Mucosa of descending colon (tissue), 3 donors: ENCODE data around the gene SPAG9. TPM values are rescaled to one million over a fixed set of nuclear protein-coding genes. Genes with fewer than 3 reads are reported as not detected.
"Not testable (repeated sequence)": the region's sequence is repeated elsewhere in the genome, so short reads cannot be mapped to it uniquely, and the experiment has no call there.

Experiments
- ATAC-seq: fragments of 200-7000 bp; cut with Tn5 transposase; one replicate; pipeline ENCODE4 v1.9.1; 2020; ENCODE audit warnings: mild to moderate bottlenecking, moderate library complexity
- DNase-seq, 3 donors: peaks; one replicate each; pipeline ENCODE4 v3.0.0-alpha.2; 2020
- H3K36me3 ChIP-seq: fragments of 200-600 bp; one replicate; pipeline ENCODE4 v1.8.0; 2021; ENCODE audit warnings: low read depth, mild to moderate bottlenecking
- H3K4me1 ChIP-seq: fragments of 200-600 bp; one replicate; pipeline ENCODE4 v1.8.0; 2021; ENCODE audit warnings: low read depth, mild to moderate bottlenecking
- H3K4me3 ChIP-seq: fragments of 200-600 bp; one replicate; pipeline ENCODE4 v1.8.0; 2021; ENCODE audit warnings: mild to moderate bottlenecking
- H3K9me3 ChIP-seq: fragments of 200-600 bp; one replicate; pipeline ENCODE4 v1.8.0; 2021; ENCODE audit warnings: mild to moderate bottlenecking
- intact Hi-C, 2 donors: fragments of 100-400 bp; cut with DNase I in 1 of 2; cut with micrococcal nuclease in 1 of 2; formaldehyde crosslinking; loops; one replicate each; pipeline versions ENCODE4 v1.11.0 to v1.11.1; 2022; cut with DNase I, micrococcal nuclease
- total RNA-seq, 3 donors: library from RNA; stranded (reverse); fragmentation: NEBNext Ultra II Directional in 2 of 3; extraction: Animal tissue kit (Norgen Biotek cat#: 25700) in 2 of 3; gene quantifications; one replicate each; pipeline versions ENCODE4 v1.2.1 to v1.2.4, GENCODE V29; 2021 to 2023
- TF ChIP-seq, protein P1 (sequence below): fragments of 200-600 bp; IDR thresholded peaks from one replicate; pipeline ENCODE4 v1.8.0; 2022; ENCODE audit warnings: antibody characterized with exemption, mild to moderate bottlenecking
- donor health status: DM: no; HTN: no; CAD: no; lungs with moderate emphysema.
- donor health status: DM: no; HTN: no; CAD: no.
- donor health status: DM: no; HTN: yes; CAD: no.

The SPAG9 gene
- total RNA-seq, 3 donors from 2014 or later: 64.1 to 96.7 (median 79.8) TPM

DNA sequence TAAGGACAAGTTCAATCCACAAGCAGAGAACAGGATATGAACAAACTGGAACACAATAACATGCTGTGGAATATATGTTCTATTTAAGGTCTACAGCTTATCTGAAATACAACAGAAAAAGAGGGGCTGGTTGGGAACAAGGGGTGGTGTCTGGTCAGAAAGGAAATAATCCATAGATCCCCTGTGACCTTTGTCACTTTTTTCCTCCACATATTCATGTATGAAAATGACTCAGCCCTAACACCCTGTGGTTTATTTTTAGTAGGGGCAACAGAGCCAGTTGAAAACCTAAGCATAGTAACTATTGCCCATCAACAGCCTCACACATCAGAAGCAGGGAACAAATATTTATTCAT lies 12.3 kb upstream of the SPAG9 start:
- TF ChIP-seq, protein P1, sequence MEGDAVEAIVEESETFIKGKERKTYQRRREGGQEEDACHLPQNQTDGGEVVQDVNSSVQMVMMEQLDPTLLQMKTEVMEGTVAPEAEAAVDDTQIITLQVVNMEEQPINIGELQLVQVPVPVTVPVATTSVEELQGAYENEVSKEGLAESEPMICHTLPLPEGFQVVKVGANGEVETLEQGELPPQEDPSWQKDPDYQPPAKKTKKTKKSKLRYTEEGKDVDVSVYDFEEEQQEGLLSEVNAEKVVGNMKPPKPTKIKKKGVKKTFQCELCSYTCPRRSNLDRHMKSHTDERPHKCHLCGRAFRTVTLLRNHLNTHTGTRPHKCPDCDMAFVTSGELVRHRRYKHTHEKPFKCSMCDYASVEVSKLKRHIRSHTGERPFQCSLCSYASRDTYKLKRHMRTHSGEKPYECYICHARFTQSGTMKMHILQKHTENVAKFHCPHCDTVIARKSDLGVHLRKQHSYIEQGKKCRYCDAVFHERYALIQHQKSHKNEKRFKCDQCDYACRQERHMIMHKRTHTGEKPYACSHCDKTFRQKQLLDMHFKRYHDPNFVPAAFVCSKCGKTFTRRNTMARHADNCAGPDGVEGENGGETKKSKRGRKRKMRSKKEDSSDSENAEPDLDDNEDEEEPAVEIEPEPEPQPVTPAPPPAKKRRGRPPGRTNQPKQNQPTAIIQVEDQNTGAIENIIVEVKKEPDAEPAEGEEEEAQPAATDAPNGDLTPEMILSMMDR: no peak
- ATAC-seq (peak; percentile 76), DNase-seq (no peak)
- Histone ChIP-seq H3K4me1 (peaks cover 7% of the 10 kb centered on the region), H3K9me3 (no peaks in the 10 kb centered on the region), H3K4me3 (no peak overlapping the region), H3K36me3 (no peaks in the 10 kb centered on the region)
- intact Hi-C loops: no loop called here

DNA sequence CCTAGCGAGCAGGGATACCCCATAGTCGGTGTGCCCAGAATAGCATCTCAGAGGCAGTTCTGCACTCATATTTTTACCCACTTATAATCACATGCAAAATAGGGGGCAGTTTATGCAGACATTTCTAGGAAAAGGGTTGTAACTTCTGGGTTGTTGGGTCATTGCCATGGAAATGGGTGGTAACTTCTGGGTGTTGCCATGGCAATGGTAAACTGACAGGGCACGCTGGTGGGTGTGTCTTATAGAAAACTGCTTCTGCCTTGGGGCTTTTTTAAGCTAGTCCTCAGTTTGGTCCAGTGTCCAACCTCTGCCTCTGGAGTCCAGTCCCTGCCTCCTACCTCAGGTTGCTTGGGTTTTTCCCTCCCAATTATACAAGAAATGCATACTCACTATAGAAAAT lies 7.4 kb upstream of the SPAG9 start:
- TF ChIP-seq, protein P1: no peak
- no peak overlapping the region for H3K4me3 ChIP-seq
- H3K36me3 ChIP-seq: no peaks in the 10 kb centered on the region
- H3K4me1 ChIP-seq: peaks cover 21% of the 10 kb centered on the region
- intact Hi-C loops: no loop called here
- ATAC-seq: peak; percentile 28
- DNase-seq: no peak
- H3K9me3 ChIP-seq: no peaks in the 10 kb centered on the region

DNA sequence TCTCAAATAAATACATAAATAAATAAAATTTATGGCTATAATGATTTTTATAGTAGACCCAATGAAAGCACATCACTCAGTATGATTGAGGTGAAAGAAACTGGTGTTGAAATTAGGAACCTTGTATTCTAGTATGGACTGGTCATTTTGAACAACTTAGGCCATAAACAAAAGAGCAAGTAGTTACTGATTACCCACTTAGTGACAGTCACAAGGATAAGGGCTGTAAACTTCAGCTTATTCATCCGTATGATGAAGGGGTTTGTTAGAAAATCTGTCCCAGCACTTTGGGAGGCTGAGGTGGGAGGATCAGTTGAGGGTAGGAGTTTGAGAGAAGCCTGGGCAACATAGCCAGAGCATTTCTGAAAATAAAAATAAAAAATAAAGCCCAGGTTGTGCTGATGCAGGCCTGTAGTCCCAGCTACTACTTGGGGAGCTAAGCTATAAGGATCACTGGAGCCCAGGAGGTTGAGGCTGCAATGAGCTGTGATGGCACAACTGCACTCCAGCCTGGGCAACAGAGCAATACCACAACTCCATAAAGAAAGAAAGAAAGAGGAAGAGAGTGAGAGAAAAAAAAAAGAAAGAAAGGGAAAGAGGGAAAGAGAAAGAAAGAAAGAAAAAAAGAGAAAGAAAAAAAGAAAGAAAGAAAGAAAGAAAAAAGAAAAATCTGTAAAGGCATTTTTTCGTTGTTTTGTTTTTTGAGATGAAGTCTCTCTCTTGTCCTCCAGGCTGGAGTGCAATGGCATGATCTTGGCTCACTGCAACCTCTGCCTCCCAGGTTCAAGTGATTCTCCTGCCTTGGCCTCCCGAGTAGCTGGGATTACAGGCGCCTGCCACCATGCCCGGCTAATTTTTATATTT lies 4.2 kb upstream of the SPAG9 start:
- no peak for DNase-seq
- Histone ChIP-seq H3K36me3 (no peaks in the 10 kb centered on the region), H3K9me3 (no peaks in the 10 kb centered on the region), H3K4me1 (peaks cover 21% of the 10 kb centered on the region), H3K4me3 (no peak overlapping the region)
- TF ChIP-seq, protein P1: no peak
- intact Hi-C loops: no loop called here
- ATAC-seq: no peak

DNA sequence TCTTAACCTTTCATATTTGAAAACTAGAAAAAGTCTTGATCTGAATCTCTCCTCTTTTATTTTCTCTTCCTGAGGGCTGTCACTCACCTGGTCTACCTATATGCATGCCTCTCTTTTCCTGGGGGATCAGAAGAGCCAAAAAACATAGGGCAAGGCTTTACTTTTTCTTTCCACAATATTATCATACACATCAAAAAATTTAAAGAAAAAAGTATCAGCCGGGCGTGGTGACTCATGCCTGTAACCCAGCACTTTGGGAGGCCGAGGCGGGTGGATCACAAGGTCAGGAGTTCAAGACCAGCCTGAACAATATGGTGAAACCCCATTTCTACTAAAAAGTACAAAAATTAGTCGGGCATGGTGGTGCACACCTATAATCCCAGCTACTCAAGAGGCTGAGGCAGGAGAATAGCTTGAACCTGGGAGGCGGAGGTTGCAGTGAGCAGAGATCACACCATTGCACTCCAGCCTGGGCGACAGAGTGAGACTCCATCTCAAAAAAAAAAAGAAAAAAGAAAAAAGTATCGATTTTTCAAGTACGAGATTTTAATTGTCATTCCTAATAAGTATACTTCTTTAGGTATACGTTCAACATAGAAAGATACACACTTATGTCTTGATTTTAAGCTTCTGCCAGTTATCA lies 1.9 kb upstream of the SPAG9 start:
- ATAC-seq, H3K36me3 ChIP-seq, H3K9me3 ChIP-seq, DNase-seq, intact Hi-C loops, H3K4me3 ChIP-seq: not testable (repeated sequence)
- H3K4me1 ChIP-seq: peaks cover 29% of the 10 kb centered on the region

DNA sequence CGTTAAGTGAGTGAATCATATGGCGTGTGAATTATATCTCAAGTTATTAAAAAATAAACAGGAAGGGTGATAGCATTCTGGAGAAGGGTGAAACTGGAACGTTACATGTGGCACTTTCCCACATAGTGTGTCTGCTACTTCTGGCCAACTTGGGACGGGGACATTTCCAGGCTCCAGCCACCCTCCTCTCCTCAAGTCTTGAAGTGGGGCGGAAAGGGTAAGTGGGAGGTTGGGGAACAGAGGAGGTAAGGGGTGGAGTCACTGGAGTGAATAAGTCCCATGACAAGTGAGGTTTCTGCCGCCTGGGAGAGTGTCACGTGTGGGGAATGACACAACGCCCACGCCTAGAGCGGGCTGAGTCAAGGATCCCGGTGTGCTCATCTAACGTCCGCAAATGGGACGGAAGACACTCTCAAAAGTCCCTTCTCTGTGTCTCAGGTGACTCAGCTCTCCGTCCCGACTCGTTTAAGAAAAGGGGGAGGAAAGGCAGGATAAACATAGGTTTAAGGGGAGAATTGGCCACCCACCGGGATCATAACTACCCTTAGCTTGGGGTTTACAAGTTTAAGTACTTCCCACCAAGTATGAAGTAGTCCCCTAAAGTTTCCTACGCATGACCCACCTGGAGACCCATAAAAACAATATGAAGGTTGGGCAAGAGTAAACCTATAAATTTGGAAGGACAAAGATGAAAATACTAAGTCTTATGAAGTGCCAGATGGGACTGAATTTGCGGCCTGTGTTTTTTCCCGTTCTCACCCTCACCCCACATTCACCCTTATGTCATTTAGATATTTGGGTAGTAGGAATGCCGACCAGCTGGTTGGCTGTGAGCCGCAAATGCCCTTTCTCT lies 1.2 kb upstream of the SPAG9 start:
- TF ChIP-seq, protein P1: no peak
- no peaks in the 10 kb centered on the region for H3K9me3 ChIP-seq
- H3K4me1 ChIP-seq: peaks cover 30% of the 10 kb centered on the region
- no peak overlapping the region for H3K4me3 ChIP-seq
- peak; percentile 89 to 94 (median 94) for DNase-seq
- intact Hi-C loops: no loop called here
- peak; percentile 76 for ATAC-seq
- no peaks in the 10 kb centered on the region for H3K36me3 ChIP-seq
